Ovary (tissue), 9 donors: ENCODE measurements around the gene ROR2. TPM values are rescaled to one million over a fixed set of nuclear protein-coding genes. Genes with fewer than 3 reads are reported as not detected.

Experiments used
- DNase-seq, 5 donors: peaks; one replicate each; pipeline ENCODE4 v3.0.0-alpha.2; 2019 to 2020
- H3K27ac ChIP-seq, 2 donors: fragments of 200-600 bp; one replicate each; pipeline versions ENCODE4 v1.5.1 to v1.8.0; 2019 to 2022
- H3K27me3 ChIP-seq: fragments of 200-600 bp; one replicate; pipeline ENCODE4 v1.8.0; 2022
- H3K36me3 ChIP-seq: fragments of 200-600 bp; sonication (generic); one replicate; pipeline ENCODE4 v1.5.1; 2019
- H3K4me1 ChIP-seq: one replicate; pipeline ENCODE4 v1.8.1; 2013; ENCODE audit warnings: mild to moderate bottlenecking, moderate library complexity; ENCODE audit not compliant: insufficient read depth
- H3K4me3 ChIP-seq: fragments of 200-600 bp; sonication (generic); one replicate; pipeline ENCODE4 v1.5.1; 2017
- H3K9me3 ChIP-seq, 2 donors: fragments of 200-600 bp in 1 of 2; sonication (generic) in 1 of 2; one replicate each; pipeline versions ENCODE4 v1.5.1 to v1.8.1; 2013 to 2019; ENCODE audit warnings: mild to moderate bottlenecking in 1 of 2, moderate library complexity in 1 of 2
- CTCF ChIP-seq, 3 donors: fragments of 450-650 bp in 2 of 3; fragments of 200-600 bp in 1 of 3; IDR thresholded peaks; one replicate each; pipeline versions ENCODE4 v1.5.1 to v1.8.0; 2016 to 2022; ENCODE audit warnings: antibody characterized with exemption in 3 of 3, mild to moderate bottlenecking in 1 of 3
- EP300 ChIP-seq: sonication (generic); formaldehyde crosslinking; IDR thresholded peaks from one replicate; pipeline ENCODE4 v1.6.1; 2017; ENCODE audit warnings: antibody characterized with exemption
- POLR2A ChIP-seq: fragments of 450-650 bp; IDR thresholded peaks from one replicate; pipeline ENCODE4 v1.6.1; 2017; ENCODE audit warnings: antibody characterized with exemption, mild to moderate bottlenecking, moderate library complexity
- WGBS, 3 donors: extraction: QIAGEN DNeasy Blood & Tissue Kit in 1 of 3; methylation state at CpG; one replicate each; pipeline versions ENCODE4 v1.1.5 to v1.1.7; 2013 to 2017; 5-methylcytosine and 5-hydroxymethylcytosine counted together
- intact Hi-C, 4 donors: fragments of 100-400 bp; cut with DNase I; formaldehyde crosslinking; loops; one replicate each; pipeline versions ENCODE4 v1.11.0 to v1.15.1; 2022 to 2023
- polyA plus RNA-seq, 2 donors: library from polyadenylated mRNA; stranded (reverse); fragments of 200-250 nt in 1 of 2; fragments of 350-450 nt in 1 of 2; fragmentation: Illumina TruSeq in 1 of 2; extraction: RNeasy Lipid Tissue Mini Kit (QIAGEN cat#74804) in 1 of 2; gene quantifications; one replicate each; pipeline ENCODE4 v1.2.3, GENCODE V29; 2013 to 2014
- total RNA-seq, 7 donors: library from RNA; depleted of rRNA in 2 of 7; stranded (reverse); fragments of >200 nt in 2 of 7; fragmentation: NEBNext Ultra II Directional in 3 of 7; extraction: Animal tissue kit (Norgen Biotek cat#: 25700) in 3 of 7; gene quantifications; one replicate each; pipeline versions ENCODE4 v1.1.0 to v1.2.4, GENCODE V29; 2016 to 2023
- donor health status: DM: no; HTN: no; CAD: no; lungs with moderate emphysema.
- donor health status: DM: no; HTN: no; CAD: no.
- donor health status: Bipolar disorder and iron deficiency.
- donor health status: DM: yes; HTN: yes; CAD: no.
- donor health status: DM: no; HTN: no; CAD: no.
- donor health status: DM: yes; HTN: yes; CAD: no.

ROR2 gene
- total and polyA plus RNA-seq, 9 donors = 11.4 to 35.5 (median 27.7) TPM

DNA sequence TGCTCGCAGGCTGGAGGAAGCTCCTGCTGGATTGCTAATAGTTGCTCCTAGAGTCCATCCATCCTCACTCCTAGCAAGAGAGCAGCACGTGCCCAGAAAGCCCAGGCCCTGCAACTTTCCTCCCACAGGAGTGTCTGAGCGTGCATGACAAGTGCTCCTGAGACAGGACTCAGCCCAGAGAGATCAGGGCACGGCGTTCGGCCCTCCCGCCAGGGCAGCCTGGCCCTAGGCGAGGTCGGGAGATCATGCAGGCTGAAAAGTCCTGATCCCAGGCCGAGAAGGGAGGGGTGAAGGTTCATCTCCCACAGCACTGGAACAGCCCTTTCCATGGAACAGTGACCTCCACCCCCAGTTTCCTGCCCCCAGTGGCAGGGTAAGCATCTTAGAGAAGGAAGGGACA lies 94.8 kb downstream of the ROR2 start:
- H3K4me1 ChIP-seq = peaks cover 5% of the 10 kb centered on the region
- intact Hi-C loops = no loop called here
- no peaks in the 10 kb centered on the region for H3K9me3 ChIP-seq
- H3K36me3 ChIP-seq = no peaks in the 10 kb centered on the region
- DNase-seq = no peak
- H3K4me3 ChIP-seq = no peak overlapping the region
- WGBS, 3 donors = 79 to 91% (median 88%) methylated on average over 10 of the region's 10 CpGs
- no peak for TF ChIP-seq EP300
- no peak for TF ChIP-seq CTCF (IDR thresholded peaks at IDR 0.05)
- no peak for TF ChIP-seq POLR2A
- H3K27me3 ChIP-seq = no peaks in the 10 kb centered on the region
- H3K27ac ChIP-seq = no peak overlapping the region

- TF ChIP-seq CTCF (IDR thresholded peaks at IDR 0.05) (no peak), POLR2A (no peak), EP300 (no peak)
- intact Hi-C loops = no loop called here
- H3K4me1 ChIP-seq = peaks cover under 1% of the 10 kb centered on the region
- no peak overlapping the region for H3K4me3 ChIP-seq
- H3K27me3 ChIP-seq = no peaks in the 10 kb centered on the region
- no peak overlapping the region for H3K27ac ChIP-seq
- H3K9me3 ChIP-seq = no peaks in the 10 kb centered on the region
- no peak for DNase-seq
- 92 to 96% (median 95%) methylated on average over 18 of the region's 18 CpGs for WGBS, 3 donors
- H3K36me3 ChIP-seq = no peaks in the 10 kb centered on the region
Observed at GRCh38 chr9:91852801-91853347, 97.2 kb downstream of the ROR2 start.

- no peak for DNase-seq
- Histone ChIP-seq H3K9me3 (no peaks in the 10 kb centered on the region), H3K27ac (no peak overlapping the region), H3K27me3 (no peaks in the 10 kb centered on the region), H3K4me1 (peaks cover 3% of the 10 kb centered on the region), H3K4me3 (no peak overlapping the region), H3K36me3 (no peaks in the 10 kb centered on the region)
- TF ChIP-seq POLR2A (no peak), CTCF (IDR thresholded peaks at IDR 0.05) (no peak), EP300 (no peak)
- WGBS, 3 donors = 96 to 100% (median 98%) methylated on average over 3 of the region's 3 CpGs
- intact Hi-C loops = loop anchor here in 2 of 4 donors (10.0 kb wide), 1 partner anchor 95 kb away; no protein-coding TSS in a partner anchor
Observed at GRCh38 chr9:91849694-91850093, 100.3 kb downstream of the ROR2 start.

- intact Hi-C loops = loop anchor here in 2 of 4 donors (10.0 kb wide), 1 partner anchor 97 kb away; no protein-coding TSS in a partner anchor
- WGBS, 3 donors = 66 to 69% (median 68%) methylated on average over 6 of the region's 6 CpGs
- TF ChIP-seq EP300 (no peak), POLR2A (no peak), CTCF (IDR thresholded peaks at IDR 0.05) (no peak)
- Histone ChIP-seq H3K4me1 (peaks cover 14% of the 10 kb centered on the region), H3K4me3 (no peak overlapping the region), H3K27me3 (no peaks in the 10 kb centered on the region), H3K27ac (peak overlapping the region in 1 of 2 donors; percentile 15), H3K9me3 (no peaks in the 10 kb centered on the region), H3K36me3 (no peaks in the 10 kb centered on the region)
- no peak for DNase-seq
Observed at GRCh38 chr9:91848146-91848545, 101.9 kb downstream of the ROR2 start.
